HG03097 (cell line): ENCODE measurements around the gene KRTAP4-5.
"Not testable (repeated sequence)": the region's sequence is repeated elsewhere in the genome, so short reads cannot be mapped to it uniquely, and the experiment has no call there.

ENCODE experiments used
- ATAC-seq: cut with Tn5 transposase; IDR thresholded peaks from one replicate; pipeline ENCODE4 v1.9.1; 2021; ENCODE audit not compliant: unreplicated experiment, low FRiP score

KRTAP4-5 gene

DNA sequence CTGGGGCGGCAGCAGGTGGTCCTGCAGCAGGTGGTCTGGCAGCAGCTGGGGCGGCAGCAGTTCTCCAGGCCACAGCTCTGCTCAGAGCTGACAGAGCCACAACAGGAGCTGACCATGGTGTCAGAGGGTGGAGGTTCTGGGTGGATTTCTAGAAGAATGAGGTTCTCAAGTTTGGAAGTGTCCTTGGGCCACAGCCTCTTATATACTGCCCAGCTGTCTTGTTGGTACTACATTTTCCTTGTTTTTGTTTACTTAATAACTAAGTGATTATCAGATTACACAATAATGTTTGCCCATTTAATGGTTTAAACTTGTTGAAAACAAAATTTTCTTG is at the start of gene KRTAP4-5:
Gene KRTAP4-5 (minus strand): TSS at position 174 of the 334 bp plus-strand sequence. CDS start 58 bp downstream, at position 116.
- no peak for ATAC-seq

DNA sequence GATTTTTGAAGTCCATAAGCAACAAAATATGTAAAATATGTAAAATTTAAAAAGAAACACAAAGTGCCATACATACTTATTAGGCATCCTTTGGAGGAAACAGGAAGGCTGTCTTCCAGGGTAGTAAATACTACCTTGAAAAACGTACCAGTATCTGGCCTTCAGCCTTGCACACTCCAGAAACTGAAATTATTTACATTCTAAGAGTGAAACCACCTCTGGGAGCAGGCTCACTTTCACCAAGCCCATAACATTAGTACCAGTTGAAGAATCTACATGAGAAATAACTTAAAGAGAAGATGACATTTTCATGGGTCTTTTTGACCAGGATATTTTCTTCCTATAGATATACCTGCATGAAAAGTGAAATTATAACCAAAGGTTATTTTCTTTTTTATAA is 46.4 kb upstream of the KRTAP4-5 start:
- ATAC-seq, result no peak

DNA sequence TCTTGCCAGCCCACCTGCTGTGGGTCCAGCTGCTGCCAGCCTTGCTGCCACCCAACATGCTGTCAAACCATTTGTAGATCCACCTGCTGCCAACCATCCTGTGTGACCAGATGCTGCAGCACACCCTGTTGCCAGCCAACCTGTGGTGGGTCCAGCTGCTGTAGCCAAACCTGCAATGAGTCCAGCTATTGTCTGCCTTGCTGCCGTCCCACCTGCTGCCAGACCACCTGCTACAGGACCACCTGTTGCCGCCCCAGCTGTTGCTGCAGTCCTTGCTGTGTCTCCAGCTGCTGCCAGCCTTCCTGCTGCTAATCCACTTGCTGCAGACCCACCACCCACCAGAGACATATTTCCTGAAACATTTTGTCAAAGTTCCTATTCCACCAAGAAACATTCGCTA is 40.7 kb upstream of the KRTAP4-5 start:
- no peak for ATAC-seq

DNA sequence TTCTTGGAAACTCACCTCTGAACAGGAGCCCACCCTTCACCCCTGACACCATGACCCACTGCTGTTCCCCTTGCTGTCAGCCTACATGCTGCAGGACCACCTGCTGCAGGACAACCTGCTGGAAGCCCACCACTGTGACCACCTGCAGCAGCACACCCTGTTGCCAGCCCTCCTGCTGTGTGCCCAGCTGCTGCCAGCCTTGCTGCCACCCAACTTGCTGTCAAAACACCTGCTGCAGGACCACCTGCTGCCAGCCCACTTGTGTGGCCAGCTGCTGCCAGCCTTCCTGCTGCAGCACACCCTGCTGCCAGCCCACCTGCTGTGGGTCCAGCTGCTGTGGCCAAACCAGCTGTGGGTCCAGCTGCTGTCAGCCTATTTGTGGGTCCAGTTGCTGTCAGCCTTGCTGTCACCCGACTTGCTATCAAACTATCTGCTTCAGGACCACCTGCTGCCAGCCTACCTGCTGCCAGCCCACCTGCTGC is 40.3 kb upstream of the KRTAP4-5 start, which contains the start of gene KRTAP9-1:
Gene KRTAP9-1 (plus strand): TSS at position 51 of the 482 bp plus-strand sequence. CDS start 0 bp downstream, at position 51.
- not testable (repeated sequence) for ATAC-seq

DNA sequence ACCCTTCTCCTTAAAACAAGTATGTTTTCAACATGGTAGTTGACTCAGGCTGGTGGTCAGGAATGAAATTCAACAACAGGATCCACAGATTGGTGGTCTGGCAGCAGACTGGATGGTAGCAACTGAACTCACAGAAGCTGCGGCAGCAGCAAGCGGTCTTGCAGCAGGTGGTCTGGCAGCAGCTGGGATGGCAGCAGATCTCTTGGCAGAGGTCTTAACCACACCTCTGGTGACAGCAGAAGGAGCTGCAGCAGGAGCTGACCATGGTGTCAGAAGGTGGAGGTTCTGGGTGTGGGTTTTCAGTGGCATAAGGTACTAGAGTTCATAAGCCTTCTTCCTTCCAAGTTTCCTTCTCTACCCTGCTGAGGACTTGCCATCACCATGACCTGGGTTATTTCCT is 37.2 kb upstream of the KRTAP4-5 start:
- no peak for ATAC-seq

DNA sequence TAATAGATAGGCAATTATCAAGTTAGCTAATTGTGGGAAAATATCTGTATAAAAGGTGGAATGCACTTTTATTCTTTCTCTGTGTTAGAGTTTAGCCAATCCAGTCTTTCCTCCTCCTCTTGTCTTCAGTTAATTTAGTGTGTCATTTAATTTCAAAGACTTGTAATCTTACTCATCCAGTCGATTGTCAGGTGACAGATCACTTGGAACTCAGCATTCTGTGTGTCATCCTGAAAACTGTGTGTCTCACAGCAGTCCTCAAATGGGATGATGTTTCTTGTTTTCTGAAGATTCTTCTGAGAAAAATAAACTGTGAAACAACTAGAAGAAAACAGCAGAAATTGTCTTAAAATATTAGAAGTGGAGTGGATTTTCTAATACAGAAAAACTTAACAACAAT is 35.4 kb upstream of the KRTAP4-5 start:
- ATAC-seq, result no peak

DNA sequence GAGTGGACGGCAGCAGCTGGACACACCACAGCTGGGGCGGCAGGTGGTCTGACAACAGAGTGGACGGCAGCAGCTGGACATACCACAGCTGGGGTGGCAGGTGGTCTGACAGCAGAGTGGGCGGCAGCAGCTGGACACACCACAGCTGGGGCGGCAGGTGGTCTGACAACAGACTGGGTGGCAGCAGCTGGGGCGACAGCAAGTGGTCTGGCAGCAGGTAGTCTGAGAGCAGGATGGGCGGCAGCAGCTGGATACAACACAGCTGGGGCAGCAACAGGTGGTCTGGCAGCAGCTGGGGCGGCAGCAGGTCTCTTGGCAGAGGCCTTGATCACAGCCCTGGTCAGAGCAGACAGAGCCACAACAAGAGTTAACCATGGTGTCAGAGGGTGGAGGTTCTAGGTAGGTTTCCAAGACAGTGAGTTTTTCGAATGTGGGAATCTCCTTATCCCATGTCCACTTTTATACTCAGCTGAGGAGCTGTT is 34.9 kb upstream of the KRTAP4-5 start, which contains the start of gene KRTAP4-1:
Gene KRTAP4-1 (minus strand): TSS at position 432 of the 482 bp plus-strand sequence. CDS start 57 bp downstream, at position 375.
- no peak for ATAC-seq

DNA sequence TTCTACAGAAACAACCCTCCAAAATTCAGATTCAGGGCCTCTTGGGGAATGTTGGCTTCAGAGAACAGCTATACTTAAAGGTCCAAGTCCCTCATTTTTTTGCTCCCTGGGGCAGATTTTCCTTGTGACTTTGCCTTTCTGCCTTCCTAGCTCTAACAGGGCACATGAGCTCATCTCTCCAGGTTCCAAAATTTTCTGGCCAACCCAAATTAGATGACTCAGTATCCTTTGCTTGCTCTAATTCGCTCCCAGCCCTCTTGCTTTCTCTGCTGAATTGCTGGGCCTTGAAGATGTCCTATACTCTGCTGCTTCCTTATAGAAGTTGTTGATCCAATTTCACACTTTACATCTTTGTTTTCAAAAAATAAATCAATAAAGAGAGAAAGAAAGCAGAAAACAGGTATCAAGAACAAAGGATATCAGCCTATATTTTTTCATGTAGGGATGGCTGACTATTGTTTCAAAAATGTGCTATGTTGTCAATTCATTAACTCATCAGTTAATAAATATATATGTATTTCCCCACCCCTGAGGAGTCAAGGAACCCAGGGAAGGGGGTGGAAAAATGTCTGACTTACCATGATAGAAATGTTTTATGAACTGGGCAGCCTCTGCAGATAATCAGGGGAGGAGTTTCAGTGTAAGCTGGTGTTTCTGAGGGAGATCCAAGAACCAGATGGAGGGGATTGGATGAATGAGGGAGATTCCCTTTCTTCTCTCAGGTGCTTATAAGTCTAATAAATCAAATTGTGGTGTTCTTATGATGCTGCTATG is 29.4 kb upstream of the KRTAP4-5 start:
- ATAC-seq, result no peak

DNA sequence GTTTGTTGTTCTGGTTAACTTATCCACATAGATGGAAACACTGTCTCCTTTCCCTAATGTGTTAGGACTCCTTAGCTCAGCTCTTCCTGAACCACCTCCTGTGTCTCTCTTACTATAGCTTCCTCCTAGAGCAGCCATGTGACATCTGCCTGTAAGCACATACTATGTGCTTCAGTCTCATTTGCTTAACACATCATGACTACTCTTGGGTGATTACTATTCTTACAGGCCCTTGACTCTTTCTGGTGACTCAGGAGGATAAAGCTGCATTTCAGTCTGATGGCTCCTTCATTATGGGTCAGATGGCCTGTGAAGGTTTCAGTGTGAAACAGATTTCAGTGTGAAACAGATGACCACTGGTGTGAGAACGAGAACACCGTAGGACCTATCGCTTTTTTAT is 28.7 kb upstream of the KRTAP4-5 start:
- ATAC-seq, result no peak

DNA sequence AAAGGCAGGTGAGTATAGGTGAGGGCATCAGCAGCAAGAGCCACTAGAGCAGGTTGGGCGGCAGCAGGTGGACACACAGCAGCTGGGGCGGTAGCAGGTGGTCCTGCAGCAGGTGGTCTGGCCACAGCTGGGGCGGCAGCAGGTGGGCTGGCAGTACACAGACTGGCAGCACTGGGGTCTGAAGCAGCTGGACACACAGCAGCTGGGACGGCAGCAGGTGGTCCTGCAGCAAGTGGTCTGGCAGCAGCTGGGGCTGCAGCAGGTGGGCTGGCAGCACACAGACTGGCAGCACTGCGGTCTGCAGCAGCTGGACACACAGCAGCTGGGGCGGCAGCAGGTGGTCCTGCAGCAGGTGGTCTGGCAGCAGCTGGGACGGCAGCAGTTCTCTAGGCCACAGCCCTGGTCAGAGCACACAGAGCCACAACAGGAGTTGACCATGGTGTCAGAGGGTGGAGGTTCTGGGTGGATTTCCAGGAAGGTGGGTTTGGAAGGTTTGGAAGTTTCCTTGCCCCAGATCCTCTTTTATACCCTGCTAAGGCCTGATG is 28.2 kb upstream of the KRTAP4-5 start, which contains the start of gene KRTAP4-2:
Gene KRTAP4-2 (minus strand): TSS at position 495 of the 545 bp plus-strand sequence. CDS start 57 bp downstream, at position 438.
- no peak for ATAC-seq

DNA sequence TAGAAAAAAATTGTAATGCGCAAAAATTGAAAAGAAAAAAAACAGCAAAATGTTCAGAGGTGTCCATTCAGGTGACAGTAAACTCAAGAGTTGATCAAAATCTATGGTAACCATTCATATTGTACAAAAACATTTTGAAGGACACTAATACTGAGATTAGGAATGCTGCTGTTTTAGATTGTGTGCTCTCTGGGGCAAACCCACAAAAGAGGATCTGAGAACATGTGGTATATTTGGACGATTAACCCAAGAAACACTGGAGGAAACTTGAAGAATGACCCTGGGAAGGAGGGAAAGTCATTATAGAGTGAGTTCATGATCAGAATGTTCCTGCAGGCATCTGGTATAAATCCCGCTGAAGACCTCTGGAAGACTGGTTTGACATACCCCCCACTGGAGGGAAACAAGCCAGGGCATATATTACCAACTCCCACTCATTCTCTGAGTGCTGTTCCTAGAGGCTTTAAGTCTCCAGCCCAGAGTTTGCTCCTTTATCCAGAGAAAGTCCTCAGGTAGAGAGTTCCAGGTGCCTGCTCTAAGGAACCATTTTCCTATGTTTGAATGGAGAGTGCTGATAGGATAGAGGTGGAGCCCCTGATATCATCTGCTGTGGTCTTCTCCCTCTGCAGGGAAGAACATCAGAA is 27.2 kb upstream of the KRTAP4-5 start:
- ATAC-seq, result no peak

DNA sequence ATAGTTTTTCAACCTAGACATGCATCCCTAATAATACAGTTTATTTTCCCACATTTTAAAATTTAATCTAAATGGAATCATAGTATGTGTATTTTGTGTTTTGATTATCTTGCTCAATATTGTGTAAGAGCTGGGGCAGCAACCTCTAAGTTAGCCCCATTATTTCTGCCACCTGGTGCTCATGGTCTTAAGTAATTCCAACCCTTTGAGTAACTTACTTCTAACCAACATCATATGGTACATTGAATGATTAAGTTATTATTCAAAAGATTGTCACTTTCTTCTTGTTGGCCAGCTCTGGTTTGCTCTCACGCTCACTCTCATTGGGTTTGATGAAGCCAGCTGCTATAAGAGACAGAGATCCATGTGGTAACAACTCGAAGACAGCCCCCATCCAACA is 22.3 kb upstream of the KRTAP4-5 start:
- ATAC-seq, result no peak

DNA sequence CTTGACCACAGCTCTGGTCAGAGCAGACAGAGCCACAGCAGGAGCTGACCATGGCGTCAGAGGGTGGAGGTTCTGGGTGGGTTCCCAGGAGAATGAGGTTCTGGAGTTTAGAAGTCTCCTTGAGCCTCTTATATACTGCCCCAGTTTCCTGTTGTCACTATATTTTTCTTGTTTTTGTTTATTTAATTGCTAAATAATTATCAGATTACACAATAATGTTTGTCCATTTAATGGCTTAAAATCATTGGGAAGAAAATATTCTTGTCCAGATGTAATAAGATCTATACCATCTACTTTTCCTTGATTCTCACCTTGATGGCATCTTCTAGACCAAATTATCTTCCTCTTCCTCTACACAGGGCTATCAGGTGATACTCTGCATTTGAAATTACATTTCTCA is 18.5 kb upstream of the KRTAP4-5 start, which contains the start of gene KRTAP4-3:
Gene KRTAP4-3 (minus strand): TSS at position 101 of the 400 bp plus-strand sequence. CDS start 49 bp downstream, at position 52.
- ATAC-seq, result no peak

DNA sequence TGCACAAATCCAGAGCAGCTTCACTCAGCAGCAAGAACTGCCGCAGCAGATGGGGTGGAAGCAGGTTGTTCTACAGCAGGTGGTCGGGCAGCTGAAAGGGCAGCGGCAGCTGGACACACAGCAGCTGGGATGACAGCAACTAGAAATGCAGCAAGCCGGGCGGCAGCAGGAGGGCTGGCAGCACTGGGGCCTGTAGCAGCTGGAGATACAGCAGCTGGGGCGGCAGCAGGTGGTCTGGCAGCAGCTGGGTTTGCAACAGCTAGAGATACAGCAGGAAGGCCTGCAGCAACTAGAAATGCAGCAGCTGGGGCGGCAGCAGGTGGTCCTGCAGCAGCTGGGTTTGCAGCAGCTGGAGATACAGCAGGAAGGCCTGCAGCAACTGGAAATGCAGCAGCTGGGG is 17.9 kb upstream of the KRTAP4-5 start:
- ATAC-seq, result no peak

DNA sequence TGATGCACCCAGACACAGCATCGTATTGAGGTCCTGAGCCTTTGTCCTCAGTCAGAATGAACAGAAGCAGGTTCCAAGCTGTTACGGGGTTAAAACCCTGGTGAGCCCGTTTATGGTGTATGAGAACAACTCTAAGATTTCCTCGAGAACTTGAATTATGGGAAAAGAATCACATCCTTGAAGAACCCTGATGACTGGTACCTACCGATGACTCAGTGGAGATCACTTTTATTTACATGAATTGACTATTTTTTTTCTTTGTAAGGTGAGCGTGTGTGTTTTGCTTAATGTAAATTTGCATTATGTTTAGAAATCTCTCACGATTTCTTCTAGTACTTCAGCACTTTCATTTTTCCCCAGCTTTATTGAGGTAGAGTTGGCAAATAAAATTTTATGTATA is 14.2 kb upstream of the KRTAP4-5 start:
- no peak for ATAC-seq

DNA sequence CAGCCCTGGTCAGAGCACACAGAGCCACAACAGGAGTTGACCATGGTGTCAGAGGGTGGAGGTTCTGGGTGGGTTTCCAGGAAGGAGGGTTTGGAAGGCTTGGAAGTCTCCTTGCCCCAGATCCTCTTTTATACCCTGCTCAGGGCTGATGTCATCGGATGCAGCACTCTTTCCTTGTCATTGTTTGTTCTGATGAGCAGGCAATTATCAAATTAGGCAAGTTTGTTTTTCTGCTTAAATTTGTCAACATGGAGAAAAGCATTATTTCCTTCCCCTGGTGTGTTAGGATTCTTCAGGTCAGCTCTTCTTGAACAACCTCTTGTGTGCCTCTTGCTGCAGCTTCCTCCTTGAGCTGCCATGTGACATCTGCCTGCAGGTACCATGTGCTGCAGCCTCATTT is 11.0 kb upstream of the KRTAP4-5 start, which contains the start of gene KRTAP4-4:
Gene KRTAP4-4 (minus strand): TSS at position 101 of the 400 bp plus-strand sequence. CDS start 57 bp downstream, at position 44.
- ATAC-seq, result no peak

DNA sequence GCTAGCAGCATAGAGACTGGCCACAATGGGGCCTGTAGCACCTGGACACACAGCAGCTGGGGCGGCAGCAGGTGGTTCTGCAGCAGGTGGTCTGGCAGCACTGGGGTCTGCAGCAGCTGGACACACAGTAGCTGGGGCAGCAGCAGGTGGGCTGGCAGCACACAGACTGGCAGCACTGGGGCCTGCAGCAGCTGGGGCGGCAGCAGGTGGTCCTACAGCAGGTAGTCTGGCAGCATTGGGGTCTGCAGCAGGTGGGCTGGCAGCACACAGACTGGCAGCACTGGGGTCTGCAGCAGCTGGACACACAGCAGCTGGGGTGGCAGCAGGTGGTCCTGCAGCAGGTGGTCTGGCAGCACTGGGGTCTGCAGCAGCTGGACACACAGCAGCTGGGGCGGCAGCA is 10.6 kb upstream of the KRTAP4-5 start:
- ATAC-seq, result not testable (repeated sequence)

DNA sequence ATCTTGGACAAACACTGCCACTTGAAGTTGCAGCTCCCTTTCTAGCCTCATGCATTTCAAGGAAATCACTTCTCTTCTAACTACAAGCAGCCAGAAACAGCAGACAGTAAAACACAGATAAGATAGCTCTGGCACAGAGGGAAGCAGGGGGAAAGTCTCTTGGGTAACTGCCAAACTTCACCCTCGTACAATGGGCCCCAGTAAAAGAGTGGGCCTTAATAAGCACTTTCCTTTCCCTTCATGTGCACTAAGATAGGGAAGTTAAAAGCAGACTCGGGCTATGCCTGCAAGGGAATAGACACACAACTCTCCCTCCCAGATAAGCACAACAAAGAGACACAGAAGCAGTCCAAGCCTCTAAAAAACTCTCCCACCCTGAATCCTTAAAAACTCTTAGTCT is 4.2 kb upstream of the KRTAP4-5 start:
- no peak for ATAC-seq

DNA sequence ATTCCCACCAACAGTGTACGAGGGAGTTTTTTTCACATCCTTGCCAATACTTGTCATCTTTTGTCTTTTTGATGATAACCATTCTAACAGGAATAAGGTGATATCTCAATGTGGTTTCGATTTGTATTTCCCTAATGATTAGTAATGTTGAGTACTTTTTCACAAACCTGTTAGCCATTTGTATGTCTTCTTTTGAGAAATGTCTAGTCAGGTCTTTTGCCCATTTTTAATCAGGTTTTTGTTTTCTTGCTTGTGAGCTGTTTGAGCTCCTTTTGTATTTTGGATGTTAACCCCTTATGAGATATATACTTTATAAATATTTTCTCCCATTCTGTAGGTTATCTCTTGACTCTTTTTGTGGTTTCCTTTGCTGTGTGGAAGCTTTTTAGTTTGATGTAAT is 1.9 kb upstream of the KRTAP4-5 start:
- ATAC-seq, result no peak

DNA sequence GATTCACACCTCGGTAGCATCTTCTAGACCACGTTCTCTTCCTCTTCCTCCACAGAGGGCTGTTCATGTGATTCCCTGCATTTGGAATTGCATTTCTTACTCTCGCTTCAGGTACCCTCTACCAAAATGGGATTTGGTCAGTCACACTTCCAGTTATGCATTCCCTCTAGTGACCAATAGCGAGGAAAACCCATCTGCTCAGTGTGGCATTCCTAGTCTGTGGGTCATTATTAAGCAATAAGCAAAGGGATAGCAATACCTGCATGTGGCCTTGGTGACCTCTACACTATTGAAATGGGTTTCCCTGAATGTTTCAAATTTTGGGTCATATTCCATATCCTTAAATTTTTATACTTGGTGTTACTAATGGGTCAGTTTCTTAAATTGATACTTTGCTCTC is 401 bp upstream of the KRTAP4-5 start:
- no peak for ATAC-seq
